ENCODE measurements around the gene ACAD8.

DNA sequence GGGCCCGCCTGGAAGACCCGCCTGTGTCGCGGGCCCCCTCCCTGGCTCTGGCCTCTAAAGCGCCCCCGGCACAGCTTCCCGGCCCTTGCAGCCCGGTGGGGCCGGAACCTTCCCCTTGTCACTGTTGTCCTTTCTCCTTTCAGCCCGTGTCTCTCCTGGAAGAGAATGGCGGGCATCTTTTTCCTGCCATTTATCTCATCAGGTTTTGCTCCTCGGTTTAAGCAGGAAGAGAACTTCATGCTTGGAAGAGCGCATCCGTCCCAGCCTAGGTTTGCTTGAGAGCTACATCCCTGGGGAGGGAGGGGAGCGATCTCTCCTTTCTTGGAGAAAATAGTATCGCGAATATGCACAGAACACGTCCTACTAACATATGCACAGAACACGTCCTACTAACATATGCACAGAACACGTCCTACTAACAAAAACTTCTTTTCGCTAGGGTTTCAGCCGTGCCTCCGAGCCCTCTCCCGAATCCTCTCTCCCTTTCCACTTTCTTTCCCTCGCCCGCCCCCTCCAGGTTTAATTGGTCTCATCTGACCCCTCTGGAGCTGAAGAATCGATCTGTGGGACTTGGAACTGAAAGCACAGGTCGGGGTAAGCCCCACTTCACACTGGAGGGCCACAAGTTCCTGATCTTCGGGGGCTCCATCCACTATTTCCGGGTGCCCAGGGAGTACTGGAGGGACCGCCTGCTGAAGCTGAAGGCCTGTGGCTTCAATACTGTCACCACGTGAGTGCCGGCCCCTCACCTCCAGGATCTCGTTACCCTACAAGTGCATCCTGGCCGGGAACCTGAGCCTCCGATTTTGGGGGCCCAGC, 24.0 kb downstream of the ACAD8 start:
- no peak for TF ChIP-seq EP300 (IDR thresholded peaks at IDR 0.05)
- TF ChIP-seq, protein P1, sequence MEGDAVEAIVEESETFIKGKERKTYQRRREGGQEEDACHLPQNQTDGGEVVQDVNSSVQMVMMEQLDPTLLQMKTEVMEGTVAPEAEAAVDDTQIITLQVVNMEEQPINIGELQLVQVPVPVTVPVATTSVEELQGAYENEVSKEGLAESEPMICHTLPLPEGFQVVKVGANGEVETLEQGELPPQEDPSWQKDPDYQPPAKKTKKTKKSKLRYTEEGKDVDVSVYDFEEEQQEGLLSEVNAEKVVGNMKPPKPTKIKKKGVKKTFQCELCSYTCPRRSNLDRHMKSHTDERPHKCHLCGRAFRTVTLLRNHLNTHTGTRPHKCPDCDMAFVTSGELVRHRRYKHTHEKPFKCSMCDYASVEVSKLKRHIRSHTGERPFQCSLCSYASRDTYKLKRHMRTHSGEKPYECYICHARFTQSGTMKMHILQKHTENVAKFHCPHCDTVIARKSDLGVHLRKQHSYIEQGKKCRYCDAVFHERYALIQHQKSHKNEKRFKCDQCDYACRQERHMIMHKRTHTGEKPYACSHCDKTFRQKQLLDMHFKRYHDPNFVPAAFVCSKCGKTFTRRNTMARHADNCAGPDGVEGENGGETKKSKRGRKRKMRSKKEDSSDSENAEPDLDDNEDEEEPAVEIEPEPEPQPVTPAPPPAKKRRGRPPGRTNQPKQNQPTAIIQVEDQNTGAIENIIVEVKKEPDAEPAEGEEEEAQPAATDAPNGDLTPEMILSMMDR (IDR thresholded peaks at IDR 0.05), result no peak

All from upper lobe of left lung (tissue), 4 donors.